ENCODE results near the gene RAB11FIP2. TPM values are rescaled to one million over a fixed set of nuclear protein-coding genes. Genes with fewer than 3 reads are reported as not detected.
A peak's percentile ranks its signal among the peaks of the same experiment; 100 is the strongest.

Gene RAB11FIP2
- total and polyA plus RNA-seq, 4 donors: 3.0 to 11.5 (median 6.0) TPM

DNA sequence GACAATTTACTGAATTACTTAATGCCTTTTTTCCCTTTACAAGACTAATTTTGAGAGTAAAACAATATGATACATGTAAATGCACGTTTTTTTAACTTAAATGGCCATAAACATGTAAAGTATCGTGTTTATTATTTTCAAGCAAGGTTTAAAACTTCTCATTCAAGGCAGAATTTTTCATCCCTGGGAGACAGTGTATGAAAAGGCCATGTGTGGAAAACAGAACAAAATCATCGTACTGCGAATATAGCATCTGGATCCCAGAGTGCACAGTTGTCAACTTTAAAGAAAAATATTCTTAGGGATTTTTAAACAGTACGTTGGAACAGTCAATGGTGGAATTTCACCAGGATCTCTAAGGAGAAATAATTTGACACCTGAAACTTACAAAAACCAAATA lies 1.1 kb upstream of the RAB11FIP2 start (continued):
- TF ChIP-seq ZBTB33 (IDR thresholded peaks at IDR 0.05) (no peak), HNF4G (IDR thresholded peaks at IDR 0.05) (no peak), FOXA1 (IDR thresholded peaks at IDR 0.05) (no peak), RAD21 (IDR thresholded peaks at IDR 0.05) (no peak), MAX (IDR thresholded peaks at IDR 0.05) (no peak), NR2F2 (IDR thresholded peaks at IDR 0.05) (no peak), RXRA (IDR thresholded peaks at IDR 0.05) (no peak), YY1 (IDR thresholded peaks at IDR 0.05) (no peak)

- no peaks in the 10 kb centered on the region for H3K27me3 ChIP-seq (ENCODE audit: control insufficient read depth in 4 of 4, insufficient read depth in 4 of 4, low read length in 3 of 4)
- DNase-seq (ENCODE audit: low spot score): no peak
- H3K9me3 ChIP-seq (ENCODE audit: control insufficient read depth in 4 of 4, low read length in 3 of 4): no peaks in the 10 kb centered on the region
- 53% methylated on average over 22 of the region's 22 CpGs for WGBS
- H3K4me3 ChIP-seq (ENCODE audit: low read depth in 1 of 3, low read length in 3 of 3): peak overlapping the region; percentile 74 to 89 (median 84)
- TF ChIP-seq, protein P1, sequence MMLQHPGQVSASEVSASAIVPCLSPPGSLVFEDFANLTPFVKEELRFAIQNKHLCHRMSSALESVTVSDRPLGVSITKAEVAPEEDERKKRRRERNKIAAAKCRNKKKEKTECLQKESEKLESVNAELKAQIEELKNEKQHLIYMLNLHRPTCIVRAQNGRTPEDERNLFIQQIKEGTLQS (IDR thresholded peaks at IDR 0.05): no peak
- TF ChIP-seq YY1 (IDR thresholded peaks at IDR 0.05) (peak; percentile 6), HNF4A (conservative IDR thresholded peaks at IDR 0.05) (no peak), FOXA2 (IDR thresholded peaks at IDR 0.05) (no peak), RXRA (IDR thresholded peaks at IDR 0.05) (no peak)
- H3K4me1 ChIP-seq (ENCODE audit: control insufficient read depth in 4 of 4, insufficient read depth in 4 of 4, low read length in 3 of 4): peaks cover 3 to 27% (median 10%) of the 10 kb centered on the region in 4 donors
- H3K9ac ChIP-seq (ENCODE audit: low read depth in 1 of 2, low read length in 2 of 2): peak overlapping the region; percentile 42 to 49
- H3K36me3 ChIP-seq (ENCODE audit: control insufficient read depth in 4 of 4, insufficient read depth in 3 of 4, low read depth in 1 of 4, low read length in 3 of 4): no peaks in the 10 kb centered on the region
- peak overlapping the region; percentile 16 to 78 for H3K27ac ChIP-seq (ENCODE audit: low read depth in 1 of 2, low read length in 2 of 2)
Observed at GRCh38 chr10:118047157-118047719, 497 bp upstream of the RAB11FIP2 start.

DNA sequence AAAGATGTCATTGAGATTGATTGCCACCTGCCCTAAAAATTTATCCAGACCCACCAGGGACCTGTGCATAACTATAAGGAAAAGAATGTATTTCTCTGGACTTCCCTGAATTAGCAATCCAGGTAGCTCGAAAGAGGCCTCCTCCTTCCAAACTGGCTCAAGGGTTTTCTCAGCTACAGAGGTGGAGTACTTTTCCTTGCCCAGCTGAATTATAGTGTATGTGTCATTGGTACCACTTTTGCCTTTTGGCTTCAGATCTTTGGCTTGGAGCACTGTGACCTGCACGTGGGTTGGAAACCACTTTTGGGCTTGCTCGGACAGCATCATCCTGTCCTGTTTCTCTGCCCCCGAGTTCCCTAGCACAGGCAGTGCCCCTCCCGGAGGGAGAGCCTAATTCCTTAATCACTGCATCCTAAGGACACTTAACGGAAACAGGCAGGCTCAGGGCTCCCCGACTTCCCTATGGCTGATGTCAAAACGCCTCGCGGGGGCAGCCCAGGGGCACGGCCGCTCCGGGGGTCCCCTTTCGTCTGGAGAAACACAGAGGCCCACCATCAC lies 825 bp downstream of the RAB11FIP2 start:
- TF ChIP-seq HNF4A (conservative IDR thresholded peaks at IDR 0.05) (no peak), ZBTB33 (IDR thresholded peaks at IDR 0.05) (no peak)
- TF ChIP-seq, protein P1 (IDR thresholded peaks at IDR 0.05): no peak
- 2% methylated on average over 14 of the region's 14 CpGs for WGBS
- Histone ChIP-seq H3K9me3 (ENCODE audit: control insufficient read depth in 4 of 4, low read length in 3 of 4) (no peaks in the 10 kb centered on the region), H3K36me3 (ENCODE audit: control insufficient read depth in 4 of 4, insufficient read depth in 3 of 4, low read depth in 1 of 4, low read length in 3 of 4) (no peaks in the 10 kb centered on the region), H3K4me1 (ENCODE audit: control insufficient read depth in 4 of 4, insufficient read depth in 4 of 4, low read length in 3 of 4) (peaks cover 3 to 27% (median 10%) of the 10 kb centered on the region in 4 donors), H3K9ac (ENCODE audit: low read depth in 1 of 2, low read length in 2 of 2) (peak overlapping the region in 1 of 2 donors; percentile 61), H3K27ac (ENCODE audit: low read depth in 1 of 2, low read length in 2 of 2) (peak overlapping the region; percentile 75 to 78), H3K4me3 (ENCODE audit: low read depth in 1 of 3, low read length in 3 of 3) (peak overlapping the region; percentile 67 to 89 (median 74)), H3K27me3 (ENCODE audit: control insufficient read depth in 4 of 4, insufficient read depth in 4 of 4, low read length in 3 of 4) (no peaks in the 10 kb centered on the region)
- no peak for DNase-seq (ENCODE audit: low spot score)
